ENCODE measurements around the gene SNX15.
A peak's percentile ranks its signal among the peaks of the same experiment; 100 is the strongest.
"Not testable (repeated sequence)": the region's sequence is repeated elsewhere in the genome, so short reads cannot be mapped to it uniquely, and the experiment has no call there.

Gene SNX15, protein sequence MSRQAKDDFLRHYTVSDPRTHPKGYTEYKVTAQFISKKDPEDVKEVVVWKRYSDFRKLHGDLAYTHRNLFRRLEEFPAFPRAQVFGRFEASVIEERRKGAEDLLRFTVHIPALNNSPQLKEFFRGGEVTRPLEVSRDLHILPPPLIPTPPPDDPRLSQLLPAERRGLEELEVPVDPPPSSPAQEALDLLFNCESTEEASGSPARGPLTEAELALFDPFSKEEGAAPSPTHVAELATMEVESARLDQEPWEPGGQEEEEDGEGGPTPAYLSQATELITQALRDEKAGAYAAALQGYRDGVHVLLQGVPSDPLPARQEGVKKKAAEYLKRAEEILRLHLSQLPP

DNA sequence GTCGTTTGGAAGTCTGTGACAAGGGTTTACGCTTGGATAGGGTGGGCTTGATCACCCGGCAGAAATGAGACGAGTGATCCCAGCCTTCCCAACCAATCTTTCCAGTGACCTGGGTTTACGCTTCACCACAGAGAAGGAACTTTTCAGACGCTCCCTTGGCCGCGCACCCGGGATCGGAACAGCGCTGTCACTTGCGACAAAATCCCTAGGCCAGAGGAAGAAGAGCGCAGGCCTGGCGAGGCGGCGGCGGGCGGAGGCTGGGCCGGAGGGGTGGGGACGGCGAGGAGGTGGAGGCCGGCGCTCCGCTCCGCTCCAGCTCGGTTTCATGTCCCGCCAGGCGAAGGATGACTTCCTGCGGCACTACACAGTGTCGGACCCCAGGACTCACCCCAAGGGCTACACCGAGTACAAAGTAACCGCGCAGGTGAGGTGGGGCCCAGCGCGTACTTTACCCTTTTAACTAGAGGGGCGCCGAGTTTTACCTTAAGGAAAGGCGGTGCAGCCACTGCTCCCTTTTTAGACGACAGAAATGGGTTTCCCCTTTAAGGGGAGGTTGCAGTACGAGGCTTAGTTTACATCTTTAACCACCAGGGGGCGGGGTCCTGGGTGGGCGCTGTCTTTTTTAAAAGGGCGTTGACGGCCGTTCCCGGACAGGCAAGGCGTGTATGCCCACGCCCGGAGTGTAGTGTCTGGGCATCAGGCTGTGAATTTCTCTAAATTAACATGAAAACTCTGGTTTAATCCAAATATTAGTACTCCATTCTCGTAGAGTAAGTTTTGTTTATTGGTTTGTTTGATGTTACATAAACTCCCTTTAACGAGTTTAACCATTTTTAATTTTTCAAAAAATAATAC is at the start of gene SNX15:
TSS of gene SNX15 (plus strand) at position 227 of the 855 bp plus-strand sequence. CDS start at position 326, 99 bp downstream.
- peak; percentile 96 for DNase-seq (ENCODE audit: low spot score)

DNA sequence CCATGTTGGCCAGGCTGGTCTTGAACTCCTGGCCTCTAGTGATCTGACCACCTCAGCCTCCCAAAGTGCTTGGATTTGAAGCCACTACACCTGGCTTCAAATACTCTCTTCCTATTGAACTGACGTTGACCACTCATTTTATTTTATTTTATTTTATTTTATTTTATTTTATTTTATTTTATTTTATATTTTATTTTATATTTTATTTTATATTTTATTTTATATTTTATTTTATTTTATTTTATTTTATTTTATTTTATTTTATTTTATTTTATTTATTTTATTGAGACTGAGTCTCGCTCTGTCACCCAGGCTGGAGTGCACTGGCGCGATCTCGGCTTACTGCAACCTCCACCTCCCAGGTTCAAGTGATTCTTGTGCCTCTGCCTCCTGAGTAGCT is 43.9 kb upstream of the SNX15 start:
- not testable (repeated sequence) for DNase-seq (ENCODE audit: low spot score)

DNA sequence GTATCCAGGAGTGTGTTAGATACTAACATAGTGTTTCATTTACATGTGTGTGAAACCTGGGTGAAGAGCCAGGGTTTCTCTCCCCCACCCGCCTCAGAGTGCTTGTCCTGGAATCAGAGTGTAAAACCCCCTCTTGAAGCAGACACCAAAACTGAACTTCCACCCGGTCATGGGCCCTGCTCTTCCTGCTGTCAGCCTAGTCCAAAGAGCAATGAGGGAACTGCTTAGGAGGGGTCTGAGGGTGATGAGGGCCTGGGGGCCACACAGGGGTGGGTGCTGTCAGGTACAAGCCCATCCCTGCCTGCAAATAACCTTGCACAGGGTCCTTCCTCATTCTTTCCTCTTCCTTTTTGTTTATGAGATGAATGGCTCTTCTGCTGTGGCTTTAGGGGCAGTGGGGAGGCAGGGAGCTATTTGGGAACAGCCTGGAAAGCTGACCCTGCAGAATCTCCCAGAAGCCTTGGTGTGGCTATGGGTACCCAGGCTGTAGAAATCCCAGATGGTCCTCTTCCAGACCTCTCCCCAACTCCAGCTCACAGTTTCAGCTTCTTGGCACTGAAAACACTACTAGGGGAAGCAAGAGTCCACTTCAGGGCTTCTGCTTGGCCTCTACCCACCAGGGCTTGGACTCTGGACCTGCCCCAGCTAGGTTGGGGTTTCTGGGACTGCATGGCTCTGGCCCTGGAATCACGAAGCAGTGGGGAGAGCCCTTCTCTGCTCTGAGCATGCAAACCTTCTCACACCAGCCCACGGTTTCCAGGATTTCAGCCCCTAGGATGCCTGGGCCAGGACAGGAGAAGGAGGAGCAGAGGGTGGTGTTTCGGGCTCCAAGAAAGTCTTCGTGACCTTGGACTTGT is 39.0 kb upstream of the SNX15 start:
- DNase-seq (ENCODE audit: low spot score): no peak

DNA sequence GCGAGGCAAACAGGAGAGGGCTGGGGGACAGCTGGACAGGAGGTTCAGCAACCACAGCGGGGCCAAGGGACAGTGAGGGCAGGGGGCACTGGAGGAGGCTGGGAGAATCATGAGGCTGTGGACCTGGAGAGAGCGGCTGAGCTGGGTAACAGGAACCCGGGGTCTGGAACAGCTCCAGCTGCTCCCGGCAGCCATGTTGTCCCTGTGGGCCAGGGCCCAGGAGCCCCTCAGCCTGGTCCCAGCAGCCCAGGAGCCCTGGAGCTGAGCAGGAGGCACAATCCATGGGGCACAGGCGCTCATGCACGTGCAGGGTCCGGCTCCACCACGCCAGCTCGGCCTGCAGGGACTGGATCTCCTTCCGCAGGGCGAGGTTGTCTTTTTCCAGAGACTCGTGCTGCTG is 37.8 kb upstream of the SNX15 start:
- no peak for DNase-seq (ENCODE audit: low spot score)

DNA sequence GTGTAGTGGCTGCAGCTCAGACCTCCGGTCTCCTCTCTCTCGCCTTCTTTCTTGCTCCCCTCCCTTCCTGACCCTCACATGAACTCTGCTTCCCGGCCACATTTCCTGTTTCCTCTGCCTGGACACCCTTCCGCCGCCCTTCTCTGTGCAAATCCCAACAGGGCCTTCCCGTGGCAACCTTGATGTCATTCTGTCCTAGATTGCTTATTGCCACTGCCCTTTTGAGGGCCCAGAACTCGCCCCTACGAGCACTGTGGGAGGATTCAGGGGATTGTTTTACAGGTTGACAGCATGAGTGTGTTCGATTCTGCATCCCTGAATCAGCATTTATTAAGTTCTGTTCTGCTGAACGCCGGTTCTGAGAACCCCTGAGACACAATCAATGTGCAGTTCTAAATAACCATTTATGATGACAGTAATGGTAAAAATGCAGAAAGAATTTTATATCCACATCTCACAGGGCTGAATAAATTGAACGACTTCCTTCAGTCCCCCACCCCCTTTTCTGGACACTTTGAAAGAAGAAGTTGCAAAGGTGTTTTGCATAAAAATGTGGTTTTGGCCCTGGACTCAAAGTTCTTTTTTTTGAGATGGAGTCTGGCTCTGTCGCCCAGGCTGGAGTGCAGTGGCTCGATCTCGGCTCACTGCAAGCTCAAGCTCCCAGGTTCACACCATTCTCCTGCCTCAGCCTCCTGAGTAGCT is 36.9 kb upstream of the SNX15 start:
- DNase-seq (ENCODE audit: low spot score): no peak

DNA sequence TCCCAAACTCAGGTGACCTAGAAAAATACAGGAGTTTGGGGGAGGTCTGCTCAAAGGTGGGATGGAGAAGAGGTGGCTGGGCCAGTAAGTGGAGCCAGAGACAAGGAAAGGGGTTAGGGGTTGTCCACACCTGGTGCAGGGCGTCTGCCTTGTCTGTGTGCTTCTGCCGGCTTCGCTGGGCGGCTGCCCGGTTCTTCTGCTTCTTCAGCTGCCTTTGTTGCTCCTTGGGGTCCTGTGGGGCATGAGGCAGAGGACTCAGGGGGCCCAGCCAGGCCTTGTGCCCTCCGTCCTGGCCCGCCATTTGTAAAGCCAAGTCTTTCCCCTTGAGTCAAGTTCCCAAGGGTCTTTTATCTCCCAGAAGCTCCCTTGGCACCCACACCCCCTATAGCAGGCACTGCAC is 32.9 kb upstream of the SNX15 start:
- no peak for DNase-seq (ENCODE audit: low spot score)

DNA sequence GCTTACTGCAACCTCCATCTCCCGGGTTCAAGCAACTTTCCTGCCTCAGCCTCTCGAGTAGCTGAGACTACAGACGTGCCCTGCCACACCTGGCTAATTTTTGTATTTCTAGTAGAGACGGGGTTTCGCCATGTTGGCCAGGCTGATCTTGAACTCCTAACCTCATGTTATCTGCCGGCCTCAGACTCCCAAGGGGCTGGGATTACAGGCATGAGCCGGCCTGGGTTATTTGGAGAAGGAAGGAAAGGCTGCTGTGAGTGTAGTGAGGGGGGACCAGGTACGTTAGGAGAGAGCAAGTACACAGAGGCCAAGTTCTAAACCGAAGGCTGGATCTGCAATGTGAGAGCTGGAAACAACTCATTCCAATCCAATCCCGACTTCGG is 30.9 kb upstream of the SNX15 start:
- DNase-seq (ENCODE audit: low spot score): no peak

DNA sequence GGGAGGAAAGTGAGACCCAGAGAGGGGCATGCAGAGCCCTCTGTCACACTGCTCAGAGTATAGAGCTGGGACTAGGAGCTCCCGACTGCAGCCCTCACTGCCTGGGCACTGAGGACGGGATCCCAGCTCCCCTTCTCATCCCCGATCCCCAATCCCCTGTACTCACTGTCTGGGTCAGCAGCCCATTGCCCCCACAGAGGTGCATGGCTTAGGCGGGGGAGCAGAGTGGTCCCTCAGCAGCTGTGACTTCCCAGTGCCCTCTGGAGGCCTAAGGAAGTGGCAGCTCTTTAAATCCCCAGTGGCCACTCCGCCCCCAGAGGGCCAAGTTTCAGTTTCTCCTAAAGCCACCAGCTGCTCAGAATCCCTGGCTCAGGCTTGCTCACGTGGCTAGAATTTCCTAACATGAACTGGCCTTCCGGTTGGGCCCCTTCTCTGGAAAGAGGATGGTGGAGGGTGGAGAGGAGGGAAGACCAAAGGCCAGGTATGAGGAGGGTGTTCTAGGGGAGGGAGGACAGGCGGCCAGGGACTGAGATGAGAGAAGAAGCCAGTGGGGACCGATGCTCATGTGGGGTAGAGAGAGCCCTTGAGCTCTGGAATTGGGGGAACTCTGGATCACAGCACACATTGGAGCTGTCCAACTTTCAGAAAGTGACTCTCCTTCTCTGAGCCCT is 30.4 kb upstream of the SNX15 start, which contains the start of gene BATF2:
TSS of gene BATF2 (minus strand) at position 262 of the 671 bp plus-strand sequence. CDS start at position 205, 57 bp downstream.
- peak; percentile 82 for DNase-seq (ENCODE audit: low spot score)

DNA sequence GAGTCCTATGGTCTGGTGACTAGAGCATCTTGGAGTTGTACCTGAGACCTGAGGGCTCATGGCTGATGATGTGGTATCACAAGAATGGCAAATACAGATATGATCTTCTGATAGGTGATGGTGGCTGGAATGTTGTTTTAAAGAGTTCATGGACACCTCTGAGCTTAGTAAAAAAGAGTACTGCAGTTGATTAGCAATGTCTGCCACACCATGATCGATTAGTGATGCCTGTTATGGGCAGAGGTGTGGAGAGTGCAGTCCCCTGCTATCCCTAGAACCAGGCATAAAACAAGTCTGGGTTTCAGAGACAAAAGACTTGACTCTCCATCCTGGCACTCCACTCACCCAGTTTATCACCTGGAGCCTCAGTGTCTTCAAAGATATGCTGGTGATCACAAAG is 29.1 kb upstream of the SNX15 start:
- peak; percentile 42 for DNase-seq (ENCODE audit: low spot score)

DNA sequence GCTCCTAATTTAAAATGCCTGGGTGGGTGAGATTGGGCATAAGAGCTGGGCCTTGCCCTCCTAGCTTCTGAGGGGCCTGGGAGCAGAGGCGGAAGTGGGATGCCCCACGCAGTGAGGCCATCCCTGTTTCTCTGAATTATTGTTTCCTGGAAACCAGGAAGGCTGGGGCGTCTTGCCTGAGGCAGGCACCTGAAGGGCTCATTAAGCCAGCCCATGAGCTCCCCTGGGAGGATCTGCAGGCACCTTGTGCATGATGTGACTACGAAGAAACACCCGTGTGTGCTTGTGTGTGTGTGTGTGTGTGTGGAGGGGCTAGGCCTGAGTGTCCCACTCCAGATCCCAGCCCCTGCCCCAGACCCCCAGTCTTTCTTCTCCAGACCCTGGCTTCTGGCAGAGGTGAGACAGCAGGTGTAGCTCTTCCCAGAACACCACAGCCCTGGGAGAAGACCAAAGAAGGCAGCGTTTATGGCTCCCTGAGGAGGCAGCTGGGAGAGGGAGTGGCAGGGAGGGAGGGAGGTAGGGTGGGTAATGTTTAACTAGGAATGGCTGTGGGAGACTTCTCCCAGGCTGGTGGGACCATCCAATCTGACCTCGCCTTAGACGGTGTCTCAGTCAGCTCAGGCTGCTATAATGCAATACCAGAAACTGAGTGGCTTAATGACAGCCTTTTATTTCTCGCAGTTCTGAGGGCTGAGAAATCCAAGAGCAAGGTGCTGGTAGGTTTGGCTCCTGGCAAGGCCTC is 28.4 kb upstream of the SNX15 start:
- DNase-seq (ENCODE audit: low spot score): peak; percentile 70

DNA sequence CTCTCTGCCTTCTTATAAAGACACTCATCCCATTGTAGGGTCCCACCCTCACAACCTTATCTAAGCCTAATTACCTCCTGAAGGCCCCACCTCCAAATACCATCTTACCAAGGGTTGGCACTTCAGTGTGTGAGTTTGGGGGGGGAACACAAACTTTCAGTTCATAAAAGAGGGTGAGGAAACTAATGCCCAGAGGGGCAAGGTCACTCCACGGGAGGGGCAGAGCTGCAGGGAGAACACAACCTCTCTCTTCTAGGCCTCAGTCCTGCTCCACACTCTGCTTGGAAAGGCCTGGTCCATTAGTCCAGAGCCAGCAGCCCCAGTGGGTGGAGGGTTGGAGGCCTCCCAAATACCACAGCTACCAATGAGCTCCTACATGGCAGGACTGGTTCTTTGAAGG is 27.8 kb upstream of the SNX15 start:
- no peak for DNase-seq (ENCODE audit: low spot score)

DNA sequence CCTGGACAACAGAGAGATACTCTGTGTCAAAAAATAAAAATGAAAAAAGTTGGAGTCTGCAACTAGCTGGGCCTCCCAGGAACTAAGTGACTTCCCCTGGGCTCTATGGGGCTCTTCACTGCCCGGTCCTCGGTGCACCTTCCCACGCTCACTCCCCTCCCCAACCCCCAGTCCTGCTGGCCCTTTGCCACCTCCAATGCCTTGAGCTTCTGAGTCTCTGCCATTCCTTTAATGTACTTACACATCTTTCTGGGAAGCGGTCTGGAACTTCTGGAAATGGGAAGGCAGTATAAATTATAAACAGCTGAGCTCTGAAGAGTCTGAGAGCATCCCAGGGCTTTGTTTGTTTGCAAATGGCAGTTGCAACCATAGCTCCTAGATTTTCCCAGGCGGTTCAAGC is 24.5 kb upstream of the SNX15 start:
- DNase-seq (ENCODE audit: low spot score): no peak

DNA sequence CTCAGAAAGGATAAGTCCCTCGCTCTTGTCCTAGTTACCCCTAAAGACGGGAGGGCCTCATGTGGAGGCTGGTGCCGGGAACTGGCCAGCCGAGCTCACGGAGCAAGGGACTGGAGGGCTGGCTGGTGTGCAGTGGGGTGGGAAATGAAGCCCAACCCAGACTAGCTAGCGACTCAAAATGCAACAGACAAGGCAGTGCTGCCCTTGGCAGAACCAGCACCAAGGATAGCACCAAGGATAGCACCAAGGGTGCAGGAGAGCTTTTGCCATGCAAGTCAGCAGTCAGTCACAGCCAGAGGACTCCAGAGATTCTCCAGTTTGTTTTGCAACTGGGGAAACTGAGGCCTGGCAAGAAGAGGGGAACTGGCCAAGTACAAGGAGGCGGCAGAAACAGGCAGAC is 24.0 kb upstream of the SNX15 start:
- DNase-seq (ENCODE audit: low spot score): peak; percentile 18

DNA sequence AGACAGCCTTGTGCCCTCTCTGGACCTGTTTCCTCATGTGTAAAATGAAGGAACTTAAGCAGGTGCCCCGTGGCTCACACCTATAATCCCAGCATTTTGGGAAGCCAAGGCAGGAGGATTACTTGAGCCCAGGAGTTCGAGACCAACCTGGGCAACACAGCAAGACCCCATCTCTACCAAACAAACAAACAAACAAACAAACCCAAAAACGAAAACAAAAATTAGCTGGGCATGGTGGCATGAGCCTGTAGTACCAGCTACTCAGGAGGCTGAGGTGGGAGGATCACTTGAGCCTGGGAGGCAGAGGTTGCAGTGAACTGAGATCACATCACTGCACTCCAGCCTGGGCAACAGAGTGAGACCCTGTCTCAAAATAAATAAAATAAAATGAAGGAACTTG is 23.3 kb upstream of the SNX15 start:
- DNase-seq (ENCODE audit: low spot score): not testable (repeated sequence)

DNA sequence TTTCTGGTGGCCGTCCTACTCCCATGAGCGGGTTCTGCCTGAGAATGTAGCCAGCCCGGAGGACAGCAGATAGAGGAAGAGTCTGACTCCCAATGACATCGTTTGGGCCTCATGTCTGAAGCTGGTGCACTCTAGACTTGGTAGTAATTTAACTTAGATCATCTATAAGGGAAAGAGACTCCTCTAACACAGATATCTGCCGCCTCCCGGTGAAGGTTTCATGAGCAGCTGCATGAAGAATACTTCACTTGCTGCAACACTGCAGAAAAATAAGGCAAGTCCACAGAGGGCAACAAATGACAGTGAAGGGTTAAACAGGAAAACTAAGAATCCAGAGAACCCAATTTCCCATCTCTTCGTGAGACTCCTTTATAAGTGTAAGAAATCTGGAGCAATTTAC is 19.2 kb upstream of the SNX15 start:
- DNase-seq (ENCODE audit: low spot score): no peak

DNA sequence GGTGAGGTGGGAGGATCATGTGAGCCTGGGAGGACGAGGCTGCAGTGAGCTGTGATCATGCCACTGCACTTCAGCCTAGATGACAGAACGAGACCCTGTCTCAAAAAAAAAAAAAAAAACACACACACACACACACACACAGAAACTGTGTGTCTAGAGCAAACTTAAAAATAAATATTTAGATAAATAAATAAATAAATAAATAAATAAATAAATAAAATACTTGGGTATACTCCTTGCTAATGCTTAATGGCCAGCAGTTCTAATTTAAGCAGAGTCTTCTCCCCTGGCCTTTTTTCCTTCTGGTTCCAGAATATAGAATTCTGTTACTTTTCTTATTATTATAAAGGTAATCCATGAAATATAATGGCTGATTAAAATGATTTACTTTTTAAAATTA is 18.4 kb upstream of the SNX15 start:
- DNase-seq (ENCODE audit: low spot score): no peak

DNA sequence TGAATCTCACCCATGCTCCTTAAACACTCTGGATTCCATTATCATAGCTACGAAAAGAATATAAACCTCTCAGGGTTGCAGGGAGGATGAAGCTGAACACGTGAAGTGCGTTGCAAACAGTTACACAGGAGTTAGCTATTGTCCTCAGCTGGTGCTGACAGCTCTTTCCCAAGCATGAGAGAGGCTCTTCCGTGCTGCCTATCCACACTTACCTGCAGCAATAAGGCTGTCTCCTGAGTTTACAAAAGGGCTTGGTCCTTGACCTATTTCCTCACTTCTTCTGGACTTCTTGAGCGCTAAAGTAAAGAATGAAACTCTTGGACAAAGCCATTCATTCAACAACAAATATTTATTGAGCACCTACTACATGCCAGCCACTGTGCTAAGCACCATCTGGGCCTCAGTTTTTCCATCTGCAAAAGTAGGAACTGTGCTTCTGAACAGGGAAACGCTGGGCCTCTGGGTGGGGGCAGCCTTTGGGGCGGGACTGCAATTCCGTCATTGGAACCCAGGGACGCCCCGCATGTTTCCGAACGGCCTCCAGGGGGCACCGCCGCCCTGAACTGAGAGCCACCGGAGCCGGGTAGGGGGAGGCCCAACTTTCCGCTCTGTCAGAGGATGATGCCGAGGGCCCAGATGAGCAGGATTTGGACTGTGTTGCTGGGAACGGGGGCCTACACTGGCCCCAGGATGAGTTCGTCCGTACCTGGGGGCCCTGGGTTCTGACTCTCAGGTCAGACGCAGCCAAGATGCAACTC is 13.9 kb upstream of the SNX15 start:
- peak; percentile 89 for DNase-seq (ENCODE audit: low spot score)

DNA sequence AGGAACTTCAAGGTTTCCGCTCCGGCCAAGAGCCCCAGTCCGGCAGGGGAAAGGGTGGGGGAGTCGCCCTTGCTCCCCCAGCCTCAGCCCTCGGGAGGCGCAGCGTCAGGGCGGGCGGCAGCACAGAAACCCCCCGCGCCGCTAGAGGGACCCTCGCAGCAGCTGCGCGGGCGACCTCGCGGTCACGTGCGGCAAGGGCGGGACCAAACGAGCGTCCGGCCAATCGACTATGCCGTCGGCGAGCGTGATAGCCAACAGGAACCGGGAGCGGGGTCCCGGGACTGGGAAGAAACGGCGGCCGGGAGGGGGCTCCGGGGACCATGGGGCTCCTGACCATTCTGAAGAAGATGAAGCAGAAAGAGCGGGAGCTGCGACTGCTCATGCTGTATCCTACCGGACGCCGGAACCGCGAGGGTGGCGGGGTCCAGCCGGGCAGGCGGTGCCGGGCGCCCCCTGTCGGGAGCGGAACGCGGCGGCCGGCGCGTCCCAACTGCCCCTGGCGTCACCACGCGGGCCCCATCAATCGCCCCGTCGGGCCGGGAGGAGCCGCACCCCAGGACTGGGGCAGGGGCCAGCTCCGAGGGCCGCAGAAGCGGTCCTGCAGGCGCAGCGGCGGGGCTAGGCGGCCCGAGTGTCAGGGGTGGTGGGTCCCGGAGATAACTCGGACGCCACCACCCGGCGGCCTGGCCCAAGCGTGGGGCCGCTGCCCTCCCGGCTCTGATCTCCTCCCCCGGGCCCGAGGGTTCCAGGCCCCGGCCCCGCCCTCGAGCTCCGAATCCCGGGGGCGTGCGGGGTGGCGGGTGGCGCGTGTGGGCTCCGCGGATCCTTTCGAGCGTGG is 13.1 kb upstream of the SNX15 start, which contains the start of gene ARL2:
TSS of gene ARL2 (plus strand) at position 273 of the 838 bp plus-strand sequence. CDS start at position 321, 48 bp downstream.
- peak; percentile 86 for DNase-seq (ENCODE audit: low spot score)
